Neural progenitor cell (in vitro differentiated cells): ENCODE measurements around the gene TRNAU1AP. TPM values are rescaled to one million over a fixed set of nuclear protein-coding genes. Genes with fewer than 3 reads are reported as not detected.
A peak's percentile ranks its signal among the peaks of the same experiment; 100 is the strongest.

Experiments
- DNase-seq: peaks from one replicate; pipeline ENCODE4 v3.0.0-alpha.2; 2016; ENCODE audit warnings: low spot score
- H2AFZ ChIP-seq: fragments of 200-600 bp; sonication (generic); replicated peaks from 2 replicates; pipeline ENCODE4 v1.6.1; 2016; ENCODE audit warnings: antibody characterized with exemption
- H3F3A ChIP-seq: fragments of 200-600 bp; sonication (generic); 2 replicates; pipeline ENCODE4 v1.6.1; 2016; ENCODE audit warnings: antibody characterized with exemption, low read depth
- H3K27ac ChIP-seq: fragments of 200-600 bp; sonication (generic); 2 replicates; pipeline ENCODE4 v1.5.1; 2016; ENCODE audit warnings: mild to moderate bottlenecking
- H3K27me3 ChIP-seq: fragments of 200-600 bp; sonication (generic); 2 replicates; pipeline ENCODE4 v1.6.1; 2016; ENCODE audit warnings: mild to moderate bottlenecking, moderate library complexity
- H3K36me3 ChIP-seq: fragments of 200-600 bp; sonication (generic); 2 replicates; pipeline ENCODE4 v1.5.1; 2016
- H3K4me1 ChIP-seq: fragments of 200-600 bp; sonication (generic); 2 replicates; pipeline ENCODE4 v1.6.1; 2016; ENCODE audit warnings: mixed run types
- H3K4me2 ChIP-seq: fragments of 200-600 bp; sonication (generic); 2 replicates; pipeline ENCODE4 v1.6.1; 2016
- H3K4me3 ChIP-seq: fragments of 200-600 bp; sonication (generic); 2 replicates; pipeline ENCODE4 v1.5.1; 2016
- H3K79me2 ChIP-seq: fragments of 200-600 bp; sonication (generic); 2 replicates; pipeline ENCODE4 v1.6.1; 2016; ENCODE audit warnings: low read depth
- H3K9ac ChIP-seq: fragments of 200-600 bp; sonication (generic); 2 replicates; pipeline ENCODE4 v1.6.1; 2016
- H3K9me3 ChIP-seq: fragments of 200-600 bp; sonication (generic); 2 replicates; pipeline ENCODE4 v1.5.1; 2016; ENCODE audit warnings: low read depth
- H4K20me1 ChIP-seq: fragments of 200-600 bp; sonication (generic); 2 replicates; pipeline ENCODE4 v1.6.1; 2016; ENCODE audit warnings: low read depth
- H3K27ac Mint-ChIP-seq: 3 replicates; pipeline ENCODE4 v1.8.0; 2021; ENCODE audit warnings: mixed read lengths
- H3K27me3 Mint-ChIP-seq: 2 replicates; pipeline ENCODE4 v1.8.0; 2022; ENCODE audit warnings: low read depth, mild to moderate bottlenecking, inconsistent platforms, moderate library complexity, mixed read lengths; ENCODE audit not compliant: insufficient read depth
- H3K36me3 Mint-ChIP-seq: 3 replicates; pipeline ENCODE4 v1.8.0; 2021; ENCODE audit warnings: mixed read lengths
- H3K4me1 Mint-ChIP-seq: 3 replicates; pipeline ENCODE4 v1.8.0; 2021; ENCODE audit warnings: mixed read lengths
- H3K4me3 Mint-ChIP-seq: 3 replicates; pipeline ENCODE4 v1.8.0; 2021; ENCODE audit warnings: mild to moderate bottlenecking, moderate library complexity, mixed read lengths
- H3K9me3 Mint-ChIP-seq: 3 replicates; pipeline ENCODE4 v1.8.0; 2020; ENCODE audit warnings: mixed read lengths
- CTCF ChIP-seq: fragments of 200-600 bp; sonication (generic); IDR thresholded peaks from 2 replicates; pipeline ENCODE4 v1.5.1; 2017; ENCODE audit warnings: antibody characterized with exemption, mild to moderate bottlenecking
- EZH2 ChIP-seq: fragments of 200-600 bp; sonication (generic); IDR thresholded peaks from 2 replicates; pipeline ENCODE4 v1.6.1; 2017; ENCODE audit warnings: antibody characterized with exemption, mild to moderate bottlenecking, moderate library complexity
- EZH2phosphoT487 ChIP-seq: fragments of 200-600 bp; sonication (generic); IDR thresholded peaks from 2 replicates; pipeline ENCODE4 v1.6.1; 2017; ENCODE audit warnings: antibody characterized with exemption
- total RNA-seq: library from RNA; depleted of rRNA; stranded (reverse); fragments of >200 nt; gene quantifications from 2 replicates; pipeline ENCODE4 v1.2.3, GENCODE V29; 2015; ENCODE audit warnings: low replicate concordance

The TRNAU1AP gene
- total RNA-seq, 1 donor from 2014 or later = 43.9 TPM

GRCh38 chr1:28579401-28579800 lies 26.5 kb downstream of the TRNAU1AP start:
- Histone ChIP-seq H3K9ac (no peak overlapping the region), H3K9me3 (no peaks in the 10 kb centered on the region), H3K4me2 (peak overlapping the region; percentile 99), H3K79me2 (peaks cover 25% of the 10 kb centered on the region), H3F3A (peaks cover 55% of the 10 kb centered on the region), H3K4me1 (peaks cover 11% of the 10 kb centered on the region), H3K36me3 (no peaks in the 10 kb centered on the region), H2AFZ (no peak overlapping the region), H3K27me3 (peaks cover 14% of the 10 kb centered on the region), H4K20me1 (peaks cover 33% of the 10 kb centered on the region), H3K4me3 (no peak overlapping the region), H3K27ac (no peak overlapping the region)
- Mint-ChIP-seq H3K36me3 (peaks cover 31% of the 10 kb centered on the region), H3K4me3 (peak overlapping the region; percentile 73), H3K9me3 (no peaks in the 10 kb centered on the region), H3K4me1 (peaks cover 25% of the 10 kb centered on the region), H3K27me3 (peaks cover 11% of the 10 kb centered on the region), H3K27ac (no peak overlapping the region)
- TF ChIP-seq CTCF = no peak
- TF ChIP-seq EZH2 = no peak
- no peak for DNase-seq

GRCh38 chr1:28580722-28581530 lies 28.0 kb downstream of the TRNAU1AP start:
- H3K79me2 ChIP-seq = peaks cover 25% of the 10 kb centered on the region
- H3K36me3 ChIP-seq = no peaks in the 10 kb centered on the region
- DNase-seq = peak; percentile 82
- no peak overlapping the region for H2AFZ ChIP-seq
- no peaks in the 10 kb centered on the region for H3K9me3 Mint-ChIP-seq
- H3K4me1 Mint-ChIP-seq = peaks cover 25% of the 10 kb centered on the region
- TF ChIP-seq EZH2phosphoT487 (no peak), CTCF (peak; percentile 52), EZH2 (no peak)
- H4K20me1 ChIP-seq = peaks cover 33% of the 10 kb centered on the region
- peaks cover 27% of the 10 kb centered on the region for H3K36me3 Mint-ChIP-seq
- H3K27ac ChIP-seq = no peak overlapping the region
- H3F3A ChIP-seq = peaks cover 51% of the 10 kb centered on the region
- peak overlapping the region; percentile 97 for H3K4me3 Mint-ChIP-seq
- H3K4me3 ChIP-seq = peak overlapping the region; percentile 99
- peaks cover 13% of the 10 kb centered on the region for H3K27me3 Mint-ChIP-seq
- H3K27me3 ChIP-seq = peaks cover 14% of the 10 kb centered on the region
- no peaks in the 10 kb centered on the region for H3K9me3 ChIP-seq
- peaks cover 11% of the 10 kb centered on the region for H3K4me1 ChIP-seq
- H3K9ac ChIP-seq = peak overlapping the region; percentile 76
- H3K27ac Mint-ChIP-seq = no peak overlapping the region
- peak overlapping the region; percentile 99 for H3K4me2 ChIP-seq

GRCh38 chr1:28581531-28582247 lies 28.8 kb downstream of the TRNAU1AP start:
- no peak overlapping the region for H3K27ac ChIP-seq
- peak overlapping the region; percentile 96 for H2AFZ ChIP-seq
- peaks cover 55% of the 10 kb centered on the region for H3F3A ChIP-seq
- H3K4me2 ChIP-seq = peak overlapping the region; percentile 99
- H3K4me1 ChIP-seq = peaks cover 11% of the 10 kb centered on the region
- H4K20me1 ChIP-seq = peaks cover 33% of the 10 kb centered on the region
- peaks cover 25% of the 10 kb centered on the region for H3K79me2 ChIP-seq
- DNase-seq = peak; percentile 98
- H3K4me1 Mint-ChIP-seq = peaks cover 28% of the 10 kb centered on the region
- TF ChIP-seq EZH2phosphoT487 = no peak
- TF ChIP-seq EZH2 = peak; percentile 33
- TF ChIP-seq CTCF = peak; percentile 18
- peak overlapping the region; percentile 99 for H3K4me3 ChIP-seq
- H3K9ac ChIP-seq = peak overlapping the region; percentile 76
- peak overlapping the region; percentile 97 for H3K4me3 Mint-ChIP-seq
- no peaks in the 10 kb centered on the region for H3K9me3 Mint-ChIP-seq
- no peaks in the 10 kb centered on the region for H3K36me3 ChIP-seq
- peaks cover 27% of the 10 kb centered on the region for H3K36me3 Mint-ChIP-seq
- H3K27ac Mint-ChIP-seq = peak overlapping the region; percentile 81
- peaks cover 13% of the 10 kb centered on the region for H3K27me3 Mint-ChIP-seq
- H3K9me3 ChIP-seq = no peaks in the 10 kb centered on the region
- H3K27me3 ChIP-seq = peaks cover 14% of the 10 kb centered on the region
